ENCODE results near the gene CHKB. TPM values are rescaled to one million over a fixed set of nuclear protein-coding genes. Genes with fewer than 3 reads are reported as not detected.
"Not testable (repeated sequence)": the region's sequence is repeated elsewhere in the genome, so short reads cannot be mapped to it uniquely, and the experiment has no call there.

CHKB gene
- total RNA-seq, 1 donor = 63.8 TPM

DNA sequence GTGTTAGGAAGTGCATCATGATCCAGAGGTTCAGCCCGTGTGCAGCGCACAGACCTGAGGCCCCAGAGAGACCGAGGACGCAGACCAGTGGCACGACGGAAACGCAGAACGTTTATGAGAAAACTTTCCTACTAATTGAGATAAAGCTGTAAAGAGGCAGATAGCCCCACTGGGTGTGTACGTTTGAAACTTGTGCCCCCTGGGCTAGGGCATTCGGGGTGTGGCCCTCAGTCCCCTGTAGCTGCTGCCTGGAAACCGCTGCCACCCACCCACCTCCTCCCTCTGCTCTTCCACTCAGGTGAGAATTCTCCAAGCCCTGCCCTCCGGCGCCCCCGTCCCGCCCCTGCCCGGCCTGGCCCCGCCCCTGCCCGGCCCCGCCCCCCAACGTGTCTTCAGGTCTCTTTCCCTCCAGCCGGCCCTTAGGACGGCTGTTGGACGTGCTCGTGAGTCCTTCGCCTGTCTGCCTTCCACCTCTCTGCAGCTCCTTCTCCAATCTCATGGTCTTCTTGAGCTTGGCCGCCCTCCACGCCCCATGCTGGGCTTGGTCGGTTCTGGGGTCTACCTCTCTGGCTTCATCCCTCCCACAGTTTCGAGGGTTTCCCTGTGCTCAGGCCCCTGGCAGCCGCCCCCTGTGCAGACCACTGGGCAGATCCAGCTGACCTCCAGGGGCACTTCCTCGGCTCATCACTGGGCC lies 30.0 kb upstream of the CHKB start:
- no peak for DNase-seq (ENCODE audit: low read depth in 2 of 3, low spot score in 2 of 3)

DNA sequence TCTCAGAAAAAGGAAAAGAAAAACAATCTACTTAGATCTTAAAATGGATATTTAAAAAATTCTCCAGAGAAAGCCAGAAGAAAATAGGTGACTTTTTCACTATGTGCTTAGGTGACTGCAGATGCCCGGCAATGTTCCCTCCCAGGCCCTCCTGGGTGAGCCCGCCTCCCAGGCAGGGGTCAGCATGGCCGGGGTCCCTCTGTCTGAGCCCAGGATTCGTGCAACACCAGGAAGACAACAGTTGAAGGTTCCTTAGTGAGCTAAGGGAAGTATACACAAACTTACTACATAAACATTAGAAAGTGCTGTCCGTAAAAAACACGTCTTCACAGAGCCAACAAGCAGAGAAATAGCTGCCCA lies 29.5 kb upstream of the CHKB start:
- no peak for DNase-seq (ENCODE audit: low read depth in 2 of 3, low spot score in 2 of 3)

DNA sequence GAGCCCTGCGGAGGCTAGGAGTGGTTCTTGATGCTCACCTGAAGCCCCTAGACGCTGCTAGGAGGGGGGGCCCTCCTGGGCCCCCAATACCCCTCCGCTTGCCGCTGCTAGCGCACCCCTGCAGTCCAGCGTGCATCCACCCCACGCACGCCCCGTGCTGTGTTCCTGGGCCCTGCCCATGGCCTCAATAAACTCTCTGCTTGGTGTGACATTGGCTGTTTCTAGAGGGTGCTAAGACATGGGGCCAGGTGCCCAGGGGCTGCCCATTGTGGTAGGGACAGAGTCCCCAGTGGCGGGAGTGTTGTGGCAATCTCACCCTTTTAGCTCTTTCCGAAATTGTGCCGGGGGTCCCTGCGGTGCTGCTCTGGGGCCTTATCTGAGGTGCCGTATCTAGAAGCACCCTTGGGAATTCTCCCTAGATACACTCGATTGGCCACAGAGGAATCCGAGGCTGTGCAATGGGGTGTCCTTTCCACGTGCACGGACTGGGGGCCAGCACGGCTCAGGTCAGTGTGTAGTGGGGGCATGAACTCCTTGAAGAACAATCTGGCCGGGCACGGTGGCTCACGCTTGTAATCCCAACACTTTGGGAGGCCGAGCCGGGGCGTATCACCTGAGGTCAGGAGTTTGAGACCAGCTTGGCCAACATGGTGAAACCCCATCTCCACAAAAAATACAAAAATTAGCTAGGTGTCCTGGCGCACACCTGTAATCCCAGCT lies 28.9 kb upstream of the CHKB start:
- DNase-seq (ENCODE audit: low read depth in 2 of 3, low spot score in 2 of 3) = no peak

DNA sequence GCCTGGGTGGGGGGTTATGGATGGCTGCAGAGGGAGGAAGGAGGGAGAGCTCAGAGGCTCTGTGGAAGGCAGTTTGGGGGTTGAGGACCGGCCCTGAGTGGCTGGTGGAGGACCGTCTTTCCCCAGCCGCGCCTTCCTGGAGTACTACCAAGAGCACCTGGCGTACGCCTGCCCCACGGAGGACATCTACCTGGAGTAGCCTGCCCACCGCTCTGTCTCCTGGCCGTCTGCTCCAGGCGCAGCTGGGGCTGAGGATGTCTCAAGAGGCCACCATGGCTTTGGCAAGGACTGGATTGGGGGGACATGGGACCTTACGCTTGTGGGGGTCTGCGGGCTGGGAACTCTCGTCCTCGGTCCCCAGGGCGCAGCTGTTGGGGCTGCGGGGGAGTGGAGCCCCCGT lies 27.9 kb upstream of the CHKB start:
- no peak for DNase-seq (ENCODE audit: low read depth in 2 of 3, low spot score in 2 of 3)

DNA sequence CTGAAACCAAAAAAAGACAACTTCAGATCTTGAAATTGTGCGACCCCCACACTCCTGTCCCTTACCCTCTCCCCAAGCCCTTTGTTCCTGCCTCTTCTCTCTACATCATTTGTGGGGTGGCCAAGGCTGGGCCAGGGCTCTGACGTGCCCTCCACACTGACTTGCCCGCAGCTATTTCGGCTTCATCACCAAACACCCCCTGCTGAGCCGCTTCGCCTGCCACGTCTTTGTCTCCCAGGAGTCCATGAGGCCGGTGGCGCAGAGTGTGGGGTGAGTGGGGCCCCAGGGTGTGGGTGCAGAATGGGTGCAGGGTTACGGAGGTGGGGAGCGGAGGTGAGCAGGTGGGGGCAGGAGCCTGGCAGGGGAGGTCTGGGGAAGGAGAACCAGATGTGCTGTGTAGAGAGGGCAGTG lies 27.4 kb upstream of the CHKB start:
- no peak for DNase-seq (ENCODE audit: low read depth in 2 of 3, low spot score in 2 of 3)

DNA sequence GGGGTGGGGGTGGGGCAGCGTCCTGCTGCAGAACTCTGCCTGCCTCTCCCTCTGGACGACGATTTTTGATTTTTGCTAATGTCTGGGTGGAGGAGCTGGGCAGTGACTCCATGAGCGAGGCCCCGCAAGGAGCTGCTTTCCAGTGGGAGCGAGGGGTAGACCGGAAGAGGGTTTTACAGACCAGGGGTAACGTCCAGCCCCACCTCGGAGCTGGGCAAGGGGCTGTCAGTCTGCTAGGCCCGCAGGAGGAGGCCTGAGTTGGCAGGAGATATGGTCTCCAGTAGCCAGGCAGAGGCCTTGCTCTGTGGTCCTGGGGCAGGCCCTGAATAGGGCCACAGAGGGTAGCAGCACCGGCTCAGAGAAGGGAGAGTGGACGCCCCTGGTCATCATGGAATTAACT lies 26.9 kb upstream of the CHKB start:
- DNase-seq (ENCODE audit: low read depth in 2 of 3, low spot score in 2 of 3) = no peak

DNA sequence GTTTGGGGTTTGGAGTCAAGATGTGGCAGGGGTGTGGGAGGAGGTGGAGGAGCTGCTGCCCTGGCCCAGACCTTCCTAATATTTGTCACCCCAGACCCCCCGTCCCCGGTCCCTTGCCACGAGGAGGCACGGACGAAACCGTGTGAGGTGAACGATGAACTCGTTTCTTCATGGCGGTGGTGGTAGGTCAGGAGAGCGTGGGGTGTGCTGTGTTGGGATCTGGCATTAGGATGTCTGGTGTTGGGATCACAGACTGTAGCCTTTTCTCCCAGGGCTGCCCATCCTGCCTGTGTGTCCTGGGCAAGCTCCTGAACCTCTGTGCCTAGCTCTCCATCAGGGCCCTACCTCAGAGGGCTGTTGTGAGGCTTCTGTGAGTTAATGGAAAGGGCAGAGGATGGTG lies 26.3 kb upstream of the CHKB start:
- DNase-seq (ENCODE audit: low read depth in 2 of 3, low spot score in 2 of 3) = no peak

DNA sequence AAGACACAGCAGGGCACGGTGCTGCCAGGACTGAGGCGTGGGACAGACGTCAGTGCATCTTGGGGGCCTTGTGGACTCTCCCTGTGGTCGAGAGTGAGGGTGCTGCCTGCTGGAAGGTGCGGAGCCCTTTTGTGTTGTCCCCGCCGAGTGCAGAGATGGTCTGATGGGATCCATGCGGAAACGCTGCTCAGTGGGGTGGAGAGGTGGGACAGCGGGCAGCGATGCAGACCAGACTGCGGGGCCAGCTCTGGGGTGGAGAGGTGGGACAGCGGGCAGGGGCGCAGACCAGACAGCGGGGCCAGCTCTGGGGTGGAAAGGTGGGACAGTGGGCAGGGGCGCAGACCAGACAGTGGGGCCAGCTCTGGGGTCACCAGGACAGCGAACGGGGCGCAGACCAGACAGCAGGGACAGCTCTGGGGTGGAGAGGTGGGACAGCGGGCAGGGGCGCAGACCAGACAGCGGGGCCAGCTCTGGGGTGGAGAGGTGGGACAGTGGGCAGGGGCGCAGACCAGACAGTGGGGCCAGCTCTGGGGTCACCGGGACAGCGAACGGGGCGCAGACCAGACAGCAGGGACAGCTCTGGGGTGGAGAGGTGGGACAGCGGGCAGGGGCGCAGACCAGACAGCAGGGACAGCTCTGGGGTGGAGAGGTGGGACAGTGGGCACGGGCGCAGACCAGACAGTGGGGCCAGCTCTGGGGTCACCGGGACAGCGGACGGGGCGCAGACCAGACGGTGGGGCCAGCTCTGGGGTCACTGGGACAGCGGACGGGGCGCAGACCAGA lies 25.6 kb upstream of the CHKB start:
- DNase-seq (ENCODE audit: low read depth in 2 of 3, low spot score in 2 of 3) = not testable (repeated sequence)

DNA sequence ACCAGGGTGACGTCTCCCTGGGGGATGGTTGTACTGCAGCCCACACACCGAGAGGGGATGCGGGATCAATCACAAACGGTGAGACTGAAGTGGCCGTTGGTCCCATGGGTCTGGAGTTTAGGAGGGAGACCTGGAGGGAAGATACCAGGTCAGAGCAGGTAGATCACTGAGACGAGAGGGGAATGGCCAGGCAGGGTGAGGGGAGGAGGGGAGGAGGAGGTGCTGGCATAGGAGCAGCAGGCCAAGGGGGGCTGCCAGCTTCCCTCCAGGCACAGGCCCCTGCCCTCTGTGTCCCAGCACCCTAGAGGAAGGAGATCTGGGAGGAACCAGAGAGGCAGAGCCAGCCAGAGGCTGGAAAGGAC lies 25.0 kb upstream of the CHKB start:
- DNase-seq (ENCODE audit: low read depth in 2 of 3, low spot score in 2 of 3) = no peak

DNA sequence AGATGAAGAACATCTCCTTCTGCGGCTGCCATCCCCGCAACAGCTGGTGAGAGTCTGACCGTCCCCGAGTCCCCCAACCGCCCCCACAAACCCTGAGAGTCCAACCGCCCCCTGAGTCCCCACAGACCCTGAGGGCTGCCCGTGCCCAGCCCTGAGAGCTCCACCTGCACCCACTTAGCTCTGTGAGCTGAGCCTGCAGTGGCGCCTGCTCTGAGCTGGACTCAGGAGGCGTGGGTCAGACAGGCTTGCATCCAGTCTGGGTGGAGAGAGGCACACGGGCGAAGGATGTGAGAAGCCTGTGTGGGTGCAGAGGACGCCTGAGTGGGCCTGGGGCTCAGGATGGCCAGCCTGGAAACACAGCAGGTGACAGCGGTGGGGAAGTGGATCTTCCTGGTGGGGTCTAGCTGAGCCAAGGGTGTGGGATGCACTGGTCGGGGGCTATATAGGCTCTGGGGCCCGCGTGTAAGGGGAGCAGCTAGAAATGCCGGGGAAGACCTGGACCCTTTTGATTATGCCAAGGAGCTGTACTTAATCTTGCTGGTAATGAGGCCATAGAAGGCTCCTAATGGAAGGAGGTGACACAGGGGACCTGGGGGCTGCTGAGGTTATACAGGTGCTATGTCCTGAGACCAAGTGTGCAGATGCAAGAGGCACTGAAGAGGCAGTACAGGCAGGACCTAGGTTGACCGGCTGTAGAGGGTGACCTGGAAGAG lies 24.5 kb upstream of the CHKB start:
- no peak for DNase-seq (ENCODE audit: low read depth in 2 of 3, low spot score in 2 of 3)

DNA sequence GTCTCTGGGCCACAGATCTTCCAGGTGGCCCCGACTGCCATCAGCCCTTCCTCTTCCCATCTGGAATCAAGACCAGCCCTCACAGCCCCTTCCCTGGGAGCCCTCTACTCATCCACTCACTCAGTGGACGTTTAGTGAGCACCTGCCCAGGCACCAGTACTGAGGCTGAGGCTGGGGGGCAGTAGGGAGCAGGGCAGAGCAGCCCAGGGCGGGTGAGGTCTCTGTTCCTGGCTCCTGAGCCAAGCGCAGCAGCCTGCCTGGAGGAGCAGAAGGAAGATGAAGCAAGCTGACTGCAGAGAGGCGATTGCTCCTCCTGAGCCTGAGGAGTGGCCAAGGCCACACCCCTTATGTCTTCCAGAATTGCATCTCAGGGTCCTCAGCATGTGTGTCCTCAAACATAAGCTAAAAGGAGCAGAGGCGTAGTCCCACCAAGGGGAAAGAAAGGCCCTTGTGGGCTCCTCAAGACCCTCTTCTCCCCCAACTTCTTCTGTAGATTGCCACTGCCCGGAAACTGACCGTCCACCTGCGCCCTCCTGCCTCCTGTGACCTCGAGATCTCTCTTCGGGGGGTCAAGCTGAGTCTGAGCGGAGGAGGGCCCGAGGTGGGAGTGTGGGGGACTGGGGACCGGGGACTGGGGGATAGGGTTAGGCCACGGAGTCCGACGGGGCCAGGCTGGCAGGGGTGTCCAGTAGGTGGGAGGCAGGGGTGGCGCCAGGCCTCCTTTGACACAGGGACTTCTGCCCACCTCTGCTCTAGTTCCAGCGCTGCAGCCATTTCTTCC lies 23.7 kb upstream of the CHKB start:
- DNase-seq (ENCODE audit: low read depth in 2 of 3, low spot score in 2 of 3) = no peak

DNA sequence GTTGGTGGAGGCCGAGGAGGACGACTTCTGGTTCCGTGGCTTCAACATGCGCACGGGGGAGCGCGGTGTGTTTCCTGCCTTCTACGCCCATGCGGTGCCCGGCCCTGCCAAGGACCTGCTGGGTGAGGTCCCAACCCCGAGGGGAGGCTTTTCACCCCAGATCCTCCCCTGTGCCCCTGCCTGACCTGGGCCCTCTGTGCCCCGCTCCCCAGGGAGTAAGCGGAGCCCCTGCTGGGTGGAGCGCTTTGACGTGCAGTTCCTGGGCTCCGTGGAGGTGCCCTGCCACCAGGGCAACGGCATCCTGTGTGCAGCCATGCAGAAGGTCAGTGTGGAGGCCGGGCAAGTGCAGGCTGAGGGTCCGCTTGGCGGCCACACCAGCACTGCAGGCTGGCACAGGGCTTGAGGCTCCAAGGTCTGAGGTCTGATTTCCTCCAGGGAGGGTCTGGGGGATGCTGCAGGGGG lies 23.0 kb upstream of the CHKB start:
- no peak for DNase-seq (ENCODE audit: low read depth in 2 of 3, low spot score in 2 of 3)

DNA sequence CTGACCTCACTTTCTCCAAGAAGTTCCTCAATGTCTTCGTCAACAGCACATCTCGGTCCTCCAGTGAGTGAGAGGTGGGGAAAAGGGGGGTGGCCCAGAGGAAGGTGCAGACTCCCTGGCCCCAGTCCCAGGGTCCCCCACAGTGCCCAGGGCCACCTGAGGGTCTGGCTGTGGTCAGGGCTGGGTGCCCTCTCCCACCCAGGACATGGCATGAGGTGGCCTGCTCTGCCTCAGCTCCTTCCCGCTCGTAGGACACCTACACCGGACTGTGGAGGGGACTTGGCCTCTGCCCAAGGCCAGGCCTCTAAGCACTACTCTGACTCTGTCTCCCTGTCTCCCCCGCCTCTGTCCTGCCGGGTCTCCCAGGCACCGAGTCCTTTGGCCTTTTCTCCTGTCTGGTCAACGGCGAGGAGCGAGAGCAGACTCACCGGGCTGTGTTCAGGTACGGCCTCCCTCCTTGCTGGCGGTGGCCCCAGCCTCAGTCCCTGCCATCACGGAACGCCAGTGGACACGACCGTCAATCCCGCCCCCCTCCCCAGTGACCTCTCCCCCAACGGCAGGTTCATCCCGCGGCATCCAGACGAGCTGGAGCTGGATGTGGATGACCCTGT lies 22.5 kb upstream of the CHKB start:
- DNase-seq (ENCODE audit: low read depth in 2 of 3, low spot score in 2 of 3) = no peak

DNA sequence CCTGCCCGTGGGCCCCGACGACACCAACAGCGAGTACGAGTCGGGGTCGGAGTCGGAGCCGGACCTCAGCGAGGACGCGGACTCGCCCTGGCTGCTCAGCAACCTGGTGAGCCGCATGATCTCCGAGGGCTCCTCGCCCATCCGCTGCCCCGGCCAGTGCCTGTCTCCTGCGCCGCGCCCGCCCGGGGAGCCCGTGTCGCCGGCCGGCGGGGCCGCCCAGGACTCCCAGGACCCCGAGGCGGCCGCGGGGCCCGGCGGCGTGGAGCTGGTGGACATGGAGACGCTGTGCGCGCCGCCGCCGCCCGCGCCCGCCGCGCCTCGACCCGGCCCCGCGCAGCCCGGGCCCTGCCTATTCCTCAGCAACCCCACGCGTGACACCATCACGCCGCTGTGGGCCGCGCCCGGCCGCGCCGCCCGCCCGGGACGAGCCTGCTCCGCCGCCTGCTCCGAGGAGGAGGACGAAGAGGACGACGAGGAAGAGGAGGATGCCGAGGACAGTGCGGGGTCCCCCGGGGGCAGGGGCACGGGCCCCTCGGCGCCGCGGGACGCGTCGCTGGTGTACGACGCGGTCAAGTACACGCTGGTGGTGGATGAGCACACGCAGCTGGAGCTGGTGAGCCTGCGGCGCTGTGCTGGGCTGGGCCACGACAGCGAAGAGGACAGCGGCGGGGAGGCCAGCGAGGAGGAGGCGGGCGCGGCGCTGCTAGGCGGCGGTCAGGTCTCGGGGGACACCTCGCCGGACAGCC lies 21.8 kb upstream of the CHKB start:
- DNase-seq (ENCODE audit: low read depth in 2 of 3, low spot score in 2 of 3) = no peak

DNA sequence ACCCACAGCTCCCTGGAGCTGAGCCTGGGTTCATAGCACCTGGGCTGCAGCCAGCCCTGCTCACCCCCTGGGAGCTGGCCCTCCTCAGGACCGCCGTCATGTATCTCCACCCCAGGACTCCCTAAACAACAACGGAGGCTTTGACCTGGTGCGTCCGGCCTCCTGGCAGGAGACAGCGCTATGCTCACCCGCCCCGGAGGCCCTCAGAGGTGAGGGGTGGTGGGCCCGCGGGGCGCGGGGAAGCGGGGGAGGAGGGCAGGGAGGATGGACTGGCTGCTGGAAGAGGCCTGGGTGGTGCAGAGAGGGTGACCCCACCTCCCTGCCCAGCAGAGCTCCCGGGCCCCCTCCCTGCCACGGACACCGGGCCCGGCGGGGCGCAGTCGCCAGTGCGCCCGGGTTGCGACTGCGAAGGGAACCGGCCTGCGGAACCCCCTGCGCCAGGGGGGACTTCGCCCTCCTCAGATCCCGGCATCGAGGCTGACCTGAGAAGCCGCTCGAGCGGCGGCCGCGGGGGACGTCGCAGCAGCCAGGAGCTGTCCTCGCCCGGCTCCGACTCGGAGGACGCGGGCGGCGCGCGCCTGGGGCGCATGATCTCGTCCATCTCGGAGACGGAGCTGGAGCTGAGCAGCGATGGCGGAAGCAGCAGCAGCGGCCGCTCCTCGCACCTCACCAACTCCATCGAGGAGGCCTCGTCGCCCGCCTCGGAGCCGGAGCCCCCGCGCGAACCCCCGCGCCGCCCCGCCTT lies 21.0 kb upstream of the CHKB start:
- DNase-seq (ENCODE audit: low read depth in 2 of 3, low spot score in 2 of 3) = no peak

DNA sequence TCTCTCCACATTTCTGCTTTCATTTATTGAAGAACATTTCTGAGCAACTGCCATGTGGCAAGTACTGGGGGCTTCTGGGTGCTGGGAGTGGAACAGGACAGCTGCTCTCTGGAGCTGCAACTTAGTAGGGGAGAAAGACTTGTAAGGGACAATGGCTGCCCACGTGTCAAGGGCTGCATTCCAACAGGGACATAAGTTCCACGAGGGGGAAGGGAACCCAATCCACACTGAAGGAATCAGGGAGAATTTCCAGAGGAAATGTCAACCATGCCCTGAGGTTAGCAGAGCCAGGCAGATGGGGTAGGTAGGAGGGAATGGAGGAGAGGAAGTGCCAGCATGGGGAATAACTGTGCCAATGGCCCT lies 19.7 kb upstream of the CHKB start:
- no peak for DNase-seq (ENCODE audit: low read depth in 2 of 3, low spot score in 2 of 3)

DNA sequence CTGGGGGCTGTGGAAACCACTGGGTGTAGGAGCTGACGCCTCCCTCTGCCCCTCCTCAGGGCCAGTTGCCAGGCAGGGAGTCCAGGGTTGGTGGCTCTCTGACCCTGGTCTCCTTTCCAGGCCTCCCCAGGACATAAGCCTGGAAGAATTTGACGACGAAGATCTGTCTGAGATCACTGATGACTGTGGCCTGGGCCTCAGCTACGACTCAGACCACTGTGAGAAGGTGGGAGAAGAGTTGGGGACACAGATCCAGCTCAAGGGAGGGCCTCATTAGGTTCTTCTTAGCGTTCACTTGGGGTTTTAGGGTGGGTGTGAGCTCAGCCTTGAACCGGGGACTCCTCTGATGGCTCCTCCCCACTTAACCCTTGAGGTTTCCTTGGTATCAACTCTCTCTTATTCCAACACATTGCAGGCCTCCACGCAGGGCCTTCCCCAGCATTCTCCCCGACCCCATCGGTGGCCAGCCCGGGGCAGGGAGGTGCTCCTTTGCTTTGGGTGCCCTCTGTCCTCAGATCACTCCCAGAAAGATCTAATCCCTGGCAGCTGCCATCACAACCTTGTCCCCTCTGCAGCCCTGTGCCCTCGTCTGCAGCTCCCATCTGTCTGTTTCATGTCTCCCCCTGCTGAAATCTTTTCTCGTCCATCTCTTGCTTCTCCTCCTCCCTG lies 19.2 kb upstream of the CHKB start:
- no peak for DNase-seq (ENCODE audit: low read depth in 2 of 3, low spot score in 2 of 3)

DNA sequence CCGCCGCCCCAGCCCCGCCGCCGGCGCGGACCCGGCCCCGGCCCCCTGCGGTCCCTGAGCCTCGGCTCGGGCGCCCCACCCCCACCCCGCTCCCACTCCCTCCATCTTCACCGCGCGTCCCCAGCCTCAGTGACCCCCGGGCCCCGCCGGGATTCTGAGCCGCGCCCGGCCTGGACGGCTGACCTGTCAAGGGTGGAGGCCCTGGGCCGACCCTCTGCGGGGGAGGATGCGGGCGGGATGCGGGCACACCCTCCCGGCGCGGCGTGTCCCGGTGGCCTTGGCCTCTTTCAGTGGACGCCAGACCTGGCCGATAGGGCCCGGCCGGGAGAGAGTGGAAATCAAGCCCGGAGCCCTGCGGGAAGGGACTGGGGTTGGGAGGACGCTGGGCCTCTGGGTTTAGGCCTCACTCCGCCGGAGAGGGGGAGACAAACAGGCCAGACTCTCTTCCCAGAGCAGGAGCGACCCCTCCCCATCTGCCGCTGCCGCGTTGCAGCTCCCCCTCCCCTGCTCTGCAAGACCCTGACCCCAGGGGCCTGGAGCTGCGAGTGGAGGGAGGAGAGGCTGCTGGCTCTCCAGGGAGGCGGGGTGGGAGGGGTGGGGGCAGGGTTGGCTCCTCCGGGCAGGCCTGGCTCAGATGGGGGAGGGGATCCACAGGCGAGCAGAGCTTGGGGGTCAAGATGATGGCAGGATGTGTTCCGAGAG lies 18.5 kb upstream of the CHKB start:
- no peak for DNase-seq (ENCODE audit: low read depth in 2 of 3, low spot score in 2 of 3)

Measured in hematopoietic multipotent progenitor cell (in vitro differentiated cells).